H9 (cell line): ENCODE data around the gene STX8. TPM values are rescaled to one million over a fixed set of nuclear protein-coding genes. Genes with fewer than 3 reads are reported as not detected.
A peak's percentile ranks its signal among the peaks of the same experiment; 100 is the strongest.

Experiments
- DNase-seq: peaks from one replicate; pipeline ENCODE4 v3.0.0-alpha.2; 2017
- H2AFZ ChIP-seq: one replicate; pipeline ENCODE4 v1.6.1; 2013; ENCODE audit warnings: mild to moderate bottlenecking, low read length, control low read depth, moderate library complexity
- H2AK5ac ChIP-seq: 2 replicates; pipeline ENCODE4 v1.6.1; 2013; ENCODE audit warnings: low read length, control low read depth, mixed read lengths; ENCODE audit not compliant: insufficient read length
- H2BK120ac ChIP-seq: one replicate; pipeline ENCODE4 v1.6.1; 2013; ENCODE audit warnings: low read depth, mild to moderate bottlenecking, low read length, control low read depth, inconsistent platforms; ENCODE audit not compliant: poor library complexity, severe bottlenecking
- H2BK12ac ChIP-seq: 2 replicates; pipeline ENCODE4 v1.6.1; 2013; ENCODE audit warnings: low read length, control low read depth, mixed read lengths, low read depth; ENCODE audit not compliant: insufficient read length
- H2BK15ac ChIP-seq: 2 replicates; pipeline ENCODE4 v1.6.1; 2013; ENCODE audit warnings: low read depth, low read length, control low read depth
- H2BK20ac ChIP-seq: one replicate; pipeline ENCODE4 v1.6.1; 2013; ENCODE audit warnings: low read depth, mild to moderate bottlenecking, low read length, control low read depth, inconsistent platforms; ENCODE audit not compliant: poor library complexity, severe bottlenecking
- H2BK5ac ChIP-seq: 2 replicates; pipeline ENCODE4 v1.6.1; 2013; ENCODE audit warnings: low read length, control low read depth, mixed read lengths; ENCODE audit not compliant: insufficient read length
- H3K14ac ChIP-seq: 2 replicates; pipeline ENCODE4 v1.6.1; 2013; ENCODE audit warnings: low read length, control low read depth; ENCODE audit not compliant: insufficient read depth
- H3K18ac ChIP-seq: 2 replicates; pipeline ENCODE4 v1.6.1; 2013; ENCODE audit warnings: low read depth, mild to moderate bottlenecking, mixed read lengths, low read length, control low read depth; ENCODE audit not compliant: insufficient read length
- H3K23ac ChIP-seq: 2 replicates; pipeline ENCODE4 v1.6.1; 2013; ENCODE audit warnings: low read length, control low read depth, mixed read lengths, low read depth; ENCODE audit not compliant: insufficient read length
- H3K23me2 ChIP-seq: 2 replicates; pipeline ENCODE4 v1.6.1; 2013; ENCODE audit warnings: low read depth, mild to moderate bottlenecking, mixed read lengths, low read length, control low read depth; ENCODE audit not compliant: insufficient read length, poor library complexity, severe bottlenecking
- H3K27ac ChIP-seq: 2 replicates; pipeline ENCODE4 v1.5.1; 2013; ENCODE audit warnings: low read length, control low read depth, mixed read lengths, low read depth; ENCODE audit not compliant: insufficient read length
- H3K27me3 ChIP-seq: 2 replicates; pipeline ENCODE4 v1.6.1; 2013; ENCODE audit warnings: low read length, control low read depth, inconsistent platforms; ENCODE audit not compliant: insufficient read depth
- H3K4ac ChIP-seq: 2 replicates; pipeline ENCODE4 v1.6.1; 2013; ENCODE audit warnings: low read depth, mild to moderate bottlenecking, control low read depth, inconsistent platforms, low read length, moderate library complexity
- H3K4me1 ChIP-seq: 2 replicates; pipeline ENCODE4 v1.6.1; 2013; ENCODE audit warnings: low read length, control low read depth, inconsistent platforms; ENCODE audit not compliant: insufficient read depth
- H3K4me2 ChIP-seq: 2 replicates; pipeline ENCODE4 v1.6.1; 2013; ENCODE audit warnings: low read length, control low read depth, mixed read lengths; ENCODE audit not compliant: insufficient read length, insufficient read depth
- H3K56ac ChIP-seq: 2 replicates; pipeline ENCODE4 v1.6.1; 2013; ENCODE audit warnings: low read depth, mild to moderate bottlenecking, mixed read lengths, low read length, control low read depth; ENCODE audit not compliant: insufficient read length
- H3K79me1 ChIP-seq: 2 replicates; pipeline ENCODE4 v1.6.1; 2013; ENCODE audit warnings: low read depth, mild to moderate bottlenecking, moderate library complexity, low read length, control low read depth, inconsistent platforms; ENCODE audit not compliant: insufficient read depth, poor library complexity, severe bottlenecking
- H3K79me2 ChIP-seq: 2 replicates; pipeline ENCODE4 v1.6.1; 2013; ENCODE audit warnings: low read length, control low read depth, inconsistent platforms; ENCODE audit not compliant: insufficient read depth
- H3K9ac ChIP-seq: 2 replicates; pipeline ENCODE4 v1.6.1; 2013; ENCODE audit warnings: low read length, control low read depth, mixed read lengths; ENCODE audit not compliant: insufficient read length; ENCODE audit errors: extremely low read depth
- H3K9me3 ChIP-seq: one replicate; pipeline ENCODE4 v1.6.1; 2013; ENCODE audit warnings: low read depth, low read length, inconsistent platforms; ENCODE audit not compliant: control insufficient read depth
- H3T11ph ChIP-seq: one replicate; pipeline ENCODE4 v1.6.1; 2013; ENCODE audit warnings: mild to moderate bottlenecking, low read length, control low read depth, inconsistent platforms
- H4K20me1 ChIP-seq: one replicate; pipeline ENCODE4 v1.6.1; 2013; ENCODE audit not compliant: control insufficient read depth, insufficient read length, insufficient read depth
- H4K5ac ChIP-seq: 2 replicates; pipeline ENCODE4 v1.6.1; 2013; ENCODE audit warnings: low read depth, mild to moderate bottlenecking, mixed read lengths, low read length, control low read depth; ENCODE audit not compliant: insufficient read length
- H4K8ac ChIP-seq: replicated peaks from 2 replicates; pipeline ENCODE4 v1.6.1; 2013; ENCODE audit warnings: low read length, control low read depth, mixed read lengths, low read depth; ENCODE audit not compliant: insufficient read length
- H4K91ac ChIP-seq: 2 replicates; pipeline ENCODE4 v1.6.1; 2013; ENCODE audit warnings: low read depth, mild to moderate bottlenecking, moderate library complexity, mixed read lengths, low read length, control low read depth; ENCODE audit not compliant: insufficient read length
- H3K27ac Mint-ChIP-seq, 3 experiments: 2 replicates in 2 of 3; 3 replicates in 1 of 3; pipeline ENCODE4 v1.8.0; 2020 to 2021; ENCODE audit warnings: mixed read lengths in 3 of 3, mild to moderate bottlenecking in 1 of 3, moderate library complexity in 1 of 3
- H3K27me3 Mint-ChIP-seq: 2 replicates; pipeline ENCODE4 v1.8.0; 2021; ENCODE audit warnings: low read depth, mild to moderate bottlenecking, moderate library complexity, mixed read lengths
- H3K36me3 Mint-ChIP-seq, 3 experiments: 2 replicates in 2 of 3; 3 replicates in 1 of 3; pipeline ENCODE4 v1.8.0; 2020 to 2021; ENCODE audit warnings: low read depth in 3 of 3, mixed read lengths in 3 of 3; ENCODE audit not compliant: insufficient read depth in 1 of 3
- H3K4me1 Mint-ChIP-seq, 2 experiments: 2 replicates each; pipeline ENCODE4 v1.8.0; 2020; ENCODE audit warnings: mixed read lengths in 2 of 2
- H3K4me3 Mint-ChIP-seq, 2 experiments: 2 replicates in 1 of 2; 3 replicates in 1 of 2; pipeline ENCODE4 v1.8.0; 2020 to 2021; ENCODE audit warnings: mild to moderate bottlenecking in 2 of 2, mixed read lengths in 2 of 2, moderate library complexity in 1 of 2
- H3K9me3 Mint-ChIP-seq, 2 experiments: 2 replicates in 1 of 2; 3 replicates in 1 of 2; pipeline ENCODE4 v1.8.0; 2020; ENCODE audit warnings: mild to moderate bottlenecking in 2 of 2, mixed read lengths in 2 of 2, moderate library complexity in 1 of 2
- CTCF ChIP-seq: fragments of 200-600 bp; sonication (generic); conservative IDR thresholded peaks from 3 replicates; pipeline ENCODE4 v1.8.0; 2021; ENCODE audit warnings: antibody characterized with exemption, mild to moderate bottlenecking
- WGBS: extraction: QIAGEN DNeasy Blood & Tissue Kit; methylation state at CpG from one replicate; pipeline ENCODE4 v1.1.7; 2013; ENCODE audit warnings: missing lambda C conversion rate, low lambda C conversion rate, mixed read lengths; ENCODE audit not compliant: insufficient read length; ENCODE audit errors: extremely low coverage; 5-methylcytosine and 5-hydroxymethylcytosine counted together
- total RNA-seq: library from RNA; stranded (reverse); gene quantifications from 2 replicates; pipeline ENCODE4 v1.2.1, GENCODE V29; 2021

The STX8 gene
- total RNA-seq, 1 experiment from 2014 or later, result 55.1 TPM

GRCh38 chr17:9371019-9371418, 204.6 kb downstream of the STX8 start:
- no peak overlapping the region for H3K4me2 ChIP-seq
- no peaks in the 10 kb centered on the region for H3K79me1 ChIP-seq
- no peak overlapping the region for H3K9ac ChIP-seq
- Mint-ChIP-seq H3K4me3 (no peak overlapping the region), H3K27ac (peak overlapping the region in 2 of 3 experiments; percentile 24 to 68; a peak in 1 of 7 replicates), H3K27me3 (no peaks in the 10 kb centered on the region), H3K4me1 (peaks cover 28 to 32% of the 10 kb centered on the region in 2 experiments), H3K36me3 (peaks cover 3 to 4% (median 3%) of the 10 kb centered on the region in 3 experiments; a peak in 6 of 7 replicates), H3K9me3 (peaks cover 0 to 2% of the 10 kb centered on the region in 2 experiments; a peak in 3 of 5 replicates)
- H3K4ac ChIP-seq, result no peak overlapping the region
- H2BK20ac ChIP-seq, result no peak overlapping the region
- no peak overlapping the region for H2AK5ac ChIP-seq
- no CpG with 5 or more reads among the region's 4 CpGs for WGBS
- no peak overlapping the region for H2BK12ac ChIP-seq
- no peak overlapping the region for H2BK120ac ChIP-seq
- peaks cover 7% of the 10 kb centered on the region; the same call in 1 of the 2 replicates for H3K4me1 ChIP-seq
- no peak for DNase-seq
- no peak overlapping the region for H2BK15ac ChIP-seq
- H4K5ac ChIP-seq, result no peak overlapping the region
- H3K23ac ChIP-seq, result no peak overlapping the region
- no peak overlapping the region for H3K14ac ChIP-seq
- H3K23me2 ChIP-seq, result no peaks in the 10 kb centered on the region
- H4K8ac ChIP-seq, result no peak overlapping the region
- H3K9me3 ChIP-seq, result no peaks in the 10 kb centered on the region
- H3K27me3 ChIP-seq, result no peaks in the 10 kb centered on the region
- H3K56ac ChIP-seq, result no peak overlapping the region
- H3K79me2 ChIP-seq, result no peaks in the 10 kb centered on the region
- no peak overlapping the region for H3T11ph ChIP-seq
- no peak overlapping the region for H3K18ac ChIP-seq
- H2AFZ ChIP-seq, result no peak overlapping the region
- H3K27ac ChIP-seq, result no peak overlapping the region
- H4K91ac ChIP-seq, result no peak overlapping the region
- TF ChIP-seq CTCF, result no peak
- H4K20me1 ChIP-seq, result no peaks in the 10 kb centered on the region
- H2BK5ac ChIP-seq, result no peak overlapping the region
